ENCODE results near the gene FLNA. TPM values are rescaled to one million over a fixed set of nuclear protein-coding genes. Genes with fewer than 3 reads are reported as not detected.

FLNA gene
- total RNA-seq, 4 donors from 2014 or later = 462 to 1,045 (median 723) TPM

DNA sequence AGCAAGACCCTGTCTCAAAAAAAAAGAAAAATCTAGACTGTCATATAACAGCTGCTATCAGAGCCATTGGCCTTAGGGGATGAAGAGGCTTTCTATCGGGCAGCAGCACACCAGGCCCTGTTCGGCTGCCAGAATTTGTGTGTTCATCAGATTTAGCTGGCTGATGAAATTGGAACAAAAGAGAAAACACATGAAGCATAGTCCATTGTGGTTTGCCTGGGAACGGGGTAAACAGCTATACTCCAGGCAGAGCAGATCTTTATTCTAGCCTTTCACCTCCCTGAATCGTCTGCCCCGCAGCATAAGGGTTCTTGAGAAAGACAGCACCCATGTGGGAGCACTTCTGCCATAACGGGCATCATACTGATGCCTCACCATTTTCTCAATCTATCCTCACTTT, 67.2 kb downstream of the FLNA start:
- TF ChIP-seq, protein P1, sequence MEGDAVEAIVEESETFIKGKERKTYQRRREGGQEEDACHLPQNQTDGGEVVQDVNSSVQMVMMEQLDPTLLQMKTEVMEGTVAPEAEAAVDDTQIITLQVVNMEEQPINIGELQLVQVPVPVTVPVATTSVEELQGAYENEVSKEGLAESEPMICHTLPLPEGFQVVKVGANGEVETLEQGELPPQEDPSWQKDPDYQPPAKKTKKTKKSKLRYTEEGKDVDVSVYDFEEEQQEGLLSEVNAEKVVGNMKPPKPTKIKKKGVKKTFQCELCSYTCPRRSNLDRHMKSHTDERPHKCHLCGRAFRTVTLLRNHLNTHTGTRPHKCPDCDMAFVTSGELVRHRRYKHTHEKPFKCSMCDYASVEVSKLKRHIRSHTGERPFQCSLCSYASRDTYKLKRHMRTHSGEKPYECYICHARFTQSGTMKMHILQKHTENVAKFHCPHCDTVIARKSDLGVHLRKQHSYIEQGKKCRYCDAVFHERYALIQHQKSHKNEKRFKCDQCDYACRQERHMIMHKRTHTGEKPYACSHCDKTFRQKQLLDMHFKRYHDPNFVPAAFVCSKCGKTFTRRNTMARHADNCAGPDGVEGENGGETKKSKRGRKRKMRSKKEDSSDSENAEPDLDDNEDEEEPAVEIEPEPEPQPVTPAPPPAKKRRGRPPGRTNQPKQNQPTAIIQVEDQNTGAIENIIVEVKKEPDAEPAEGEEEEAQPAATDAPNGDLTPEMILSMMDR (IDR thresholded peaks at IDR 0.05; ENCODE audit: low read depth) = no peak

DNA sequence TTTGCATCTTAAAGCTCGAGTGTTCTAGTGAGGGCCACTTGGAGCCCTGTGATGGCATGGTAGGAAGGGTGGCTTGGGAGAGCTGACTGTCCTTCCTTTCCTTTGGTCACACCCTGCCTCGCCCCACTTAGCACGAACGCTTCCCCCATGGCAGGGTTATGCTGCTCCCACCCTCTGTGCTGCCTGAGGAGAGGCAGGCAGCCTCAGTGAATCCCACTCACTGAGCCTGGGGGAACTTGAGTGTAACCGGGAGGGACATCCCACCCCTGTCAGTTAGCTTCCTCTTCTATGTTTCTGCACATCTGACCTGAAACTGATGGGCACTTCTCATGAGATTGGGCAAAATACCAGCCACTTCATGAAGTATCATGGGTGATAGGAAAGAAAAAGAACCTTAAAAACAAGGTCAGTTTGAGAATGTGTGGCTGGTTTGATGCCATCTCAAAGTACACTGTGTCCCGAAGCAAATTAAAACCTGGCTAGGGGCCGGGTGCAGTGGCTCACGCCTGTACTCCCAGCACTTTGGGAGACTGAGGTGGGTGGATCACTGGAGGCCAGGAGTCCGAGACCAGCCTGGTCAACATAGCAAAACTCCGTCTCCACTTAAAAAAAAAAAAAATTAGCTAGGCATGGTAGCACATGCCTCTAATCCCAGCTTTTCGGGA, 68.8 kb downstream of the FLNA start:
- TF ChIP-seq, protein P1 (IDR thresholded peaks at IDR 0.05; ENCODE audit: low read depth) = no peak

DNA sequence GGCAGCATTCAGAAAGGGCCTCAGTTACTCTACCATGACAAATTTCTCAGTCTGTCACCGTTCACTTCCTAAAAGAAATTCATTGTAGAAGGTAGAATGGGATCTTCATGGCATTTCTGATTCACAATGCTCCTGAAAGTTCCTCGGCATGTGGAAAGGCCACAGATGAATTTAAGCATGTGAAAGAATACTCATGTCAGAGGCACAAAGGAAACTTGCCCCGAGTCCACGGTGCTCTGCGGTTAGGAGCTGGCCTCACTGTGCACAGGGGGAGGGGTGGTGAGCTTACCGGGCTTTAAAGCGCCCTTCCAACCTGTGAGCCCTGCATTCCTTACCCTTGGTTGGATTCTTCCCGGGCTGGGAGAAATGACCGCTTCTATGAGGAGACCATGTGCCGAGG, 69.6 kb downstream of the FLNA start:
- TF ChIP-seq, protein P1 (IDR thresholded peaks at IDR 0.05; ENCODE audit: low read depth) = no peak

DNA sequence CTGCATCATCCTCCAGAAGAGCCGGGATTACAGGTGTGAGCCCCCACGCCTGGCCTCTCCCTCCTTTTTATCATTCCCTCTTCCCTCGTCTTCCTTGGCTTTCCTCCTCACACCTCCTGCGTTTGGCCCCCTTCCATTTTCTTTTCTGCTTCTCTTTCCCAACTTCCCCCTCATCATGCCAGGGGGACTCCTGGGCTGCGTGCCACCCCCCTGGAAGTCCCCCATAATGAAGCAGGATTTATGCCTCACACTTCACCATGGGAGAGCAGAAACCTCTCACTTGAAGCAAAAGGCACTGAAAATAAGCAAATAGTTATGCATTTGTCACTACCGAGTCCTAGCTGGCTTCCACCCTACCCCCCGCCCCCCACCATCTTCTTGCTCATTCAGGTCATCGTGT, 71.0 kb downstream of the FLNA start:
- TF ChIP-seq, protein P1 (IDR thresholded peaks at IDR 0.05; ENCODE audit: low read depth) = no peak

DNA sequence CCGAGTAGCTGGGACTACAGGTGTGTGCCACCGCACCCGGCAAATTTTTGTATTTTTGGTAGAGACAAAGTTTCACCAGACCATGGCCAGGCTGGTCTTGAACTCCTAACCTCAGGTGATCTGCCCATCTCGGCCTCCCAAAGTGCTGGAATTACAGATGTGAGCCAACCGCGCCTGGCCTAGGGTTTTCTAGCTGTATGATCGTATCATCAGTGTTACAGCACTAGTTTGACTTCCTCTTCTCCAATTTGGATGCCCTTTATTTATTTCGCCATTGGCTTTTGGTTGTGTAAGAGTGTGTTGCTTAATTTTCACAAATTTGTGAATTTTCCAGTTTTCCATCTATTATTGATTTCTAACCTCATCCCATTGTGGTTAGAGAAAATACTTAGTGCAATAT, 73.6 kb downstream of the FLNA start:
- TF ChIP-seq, protein P1 (IDR thresholded peaks at IDR 0.05; ENCODE audit: low read depth) = no peak

Small RNA genes lying within 50 kb of the gene (small RNA-seq; reads per million reads assigned to genes)
- not detected for gene SNORA70

Other genes with a start within 250 kb of the FLNA start
- not detected for gene OPN1LW, start 230.4 kb downstream of the FLNA start, total RNA-seq
- not detected for gene OPN1MW, start 192.0 kb downstream of the FLNA start, total RNA-seq
- not detected for gene OPN1MW2, start 154.9 kb downstream of the FLNA start, total RNA-seq
- gene OPN1MW3, start 117.1 kb downstream of the FLNA start, total RNA-seq = not detected
- not detected for gene TEX28, start 79.5 kb downstream of the FLNA start, total RNA-seq
- under 1 TPM in 2 of 4 donors, not detected in 2; 0.34 to 0.66 TPM for gene TKTL1, start 78.8 kb downstream of the FLNA start, total RNA-seq
- 10 to 100 TPM; 27.6 to 37.9 (median 30.2) TPM for gene EMD, start 4.7 kb upstream of the FLNA start, total RNA-seq
- 1,000 to 10,000 TPM; 3,672 to 6,817 (median 5,466) TPM for gene RPL10, start 23.7 kb upstream of the FLNA start, total RNA-seq
- gene DNASE1L1, start 34.6 kb upstream of the FLNA start, total RNA-seq = 10 to 100 TPM; 22.2 to 42.8 (median 38.0) TPM
- gene TAFAZZIN, start 36.9 kb upstream of the FLNA start, total RNA-seq = 100 to 1,000 TPM in 1 of 4 donors, 10 to 100 TPM in 3; 23.5 to 102 (median 40.7) TPM
- gene ATP6AP1, start 54.0 kb upstream of the FLNA start, total RNA-seq = 10 to 100 TPM; 33.6 to 94.5 (median 43.9) TPM
- gene GDI1, start 62.5 kb upstream of the FLNA start, total RNA-seq = 10 to 100 TPM; 45.3 to 89.7 (median 61.6) TPM
- gene FAM50A, start 69.5 kb upstream of the FLNA start, total RNA-seq = 100 to 1,000 TPM in 2 of 4 donors, 10 to 100 TPM in 2; 37.3 to 104 (median 78.3) TPM
- 10 to 100 TPM in 3 of 4 donors, 1 to 10 TPM in 1; 5.6 to 17.9 (median 11.6) TPM for gene PLXNA3, start 83.6 kb upstream of the FLNA start, total RNA-seq
- gene LAGE3, start 104.6 kb upstream of the FLNA start, total RNA-seq = 10 to 100 TPM in 3 of 4 donors, 1 to 10 TPM in 1; 5.7 to 17.0 (median 14.9) TPM
- 10 to 100 TPM; 26.7 to 32.6 (median 30.1) TPM for gene UBL4A, start 112.0 kb upstream of the FLNA start, total RNA-seq
- gene SLC10A3, start 116.0 kb upstream of the FLNA start, total RNA-seq = 10 to 100 TPM in 3 of 4 donors, 1 to 10 TPM in 1; 8.2 to 18.3 (median 15.9) TPM
- gene FAM3A, start 141.6 kb upstream of the FLNA start, total RNA-seq = 10 to 100 TPM; 10.1 to 49.7 (median 38.3) TPM
- 10 to 100 TPM; 37.2 to 90.6 (median 46.5) TPM for gene G6PD, start 172.2 kb upstream of the FLNA start, total RNA-seq
- gene IKBKG, start 173.0 kb upstream of the FLNA start, total RNA-seq = 10 to 100 TPM in 2 of 4 donors, 1 to 10 TPM in 2; 8.5 to 19.0 (median 11.4) TPM
- gene CTAG1A, start 210.5 kb upstream of the FLNA start, total RNA-seq = not detected
- not detected for gene CTAG1B, start 244.6 kb upstream of the FLNA start, total RNA-seq

Data from subcutaneous adipose tissue (tissue), 4 donors.